Activated CD8-positive, alpha-beta memory T cell treated with anti-CD3 and anti-CD28 coated beads, Interleukin-2, amount 10 ng/mL, durations not matched to agents 7 days and 5 days (primary cell): ENCODE measurements around the gene ANKRD29. TPM values are rescaled to one million over a fixed set of nuclear protein-coding genes. Genes with fewer than 3 reads are reported as not detected.

Experiments used
- ATAC-seq: fragments of 150-1000 bp; cut with Tn5 transposase; one replicate; pipeline ENCODE4 v1.10.0; 2021; ENCODE audit warnings: moderate library complexity
- CTCF ChIA-PET: fragments of 350-600 bp; sonication (Branson Sonifier 250); formaldehyde crosslinking; loops from one replicate; lab custom pipeline; 2021; ENCODE audit warnings: antibody characterized with exemption; lab: Charles Lee
- DNase-seq: peaks from one replicate; pipeline ENCODE4 v3.0.0-alpha.2; 2020
- H3K27ac Mint-ChIP-seq: one replicate; pipeline ENCODE4 v1.8.0; 2021; ENCODE audit warnings: mild to moderate bottlenecking, mixed read lengths
- H3K27me3 Mint-ChIP-seq: one replicate; pipeline ENCODE4 v1.8.0; 2021; ENCODE audit warnings: mixed read lengths
- H3K36me3 Mint-ChIP-seq: one replicate; pipeline ENCODE4 v1.8.0; 2021; ENCODE audit warnings: mild to moderate bottlenecking, mixed read lengths
- H3K4me1 Mint-ChIP-seq: one replicate; pipeline ENCODE4 v1.8.0; 2021; ENCODE audit warnings: mixed read lengths
- H3K4me3 Mint-ChIP-seq: one replicate; pipeline ENCODE4 v1.8.0; 2021; ENCODE audit warnings: mild to moderate bottlenecking, moderate library complexity, mixed read lengths
- H3K9me3 Mint-ChIP-seq: one replicate; pipeline ENCODE4 v1.8.0; 2022; ENCODE audit warnings: low read depth, mixed read lengths
- total RNA-seq, 2 experiments: library from RNA; stranded (reverse); gene quantifications; one replicate each; pipeline ENCODE4 v1.2.3, GENCODE V29; 2021

Gene ANKRD29
- total RNA-seq, 2 experiments from 2014 or later: not detected

DNA sequence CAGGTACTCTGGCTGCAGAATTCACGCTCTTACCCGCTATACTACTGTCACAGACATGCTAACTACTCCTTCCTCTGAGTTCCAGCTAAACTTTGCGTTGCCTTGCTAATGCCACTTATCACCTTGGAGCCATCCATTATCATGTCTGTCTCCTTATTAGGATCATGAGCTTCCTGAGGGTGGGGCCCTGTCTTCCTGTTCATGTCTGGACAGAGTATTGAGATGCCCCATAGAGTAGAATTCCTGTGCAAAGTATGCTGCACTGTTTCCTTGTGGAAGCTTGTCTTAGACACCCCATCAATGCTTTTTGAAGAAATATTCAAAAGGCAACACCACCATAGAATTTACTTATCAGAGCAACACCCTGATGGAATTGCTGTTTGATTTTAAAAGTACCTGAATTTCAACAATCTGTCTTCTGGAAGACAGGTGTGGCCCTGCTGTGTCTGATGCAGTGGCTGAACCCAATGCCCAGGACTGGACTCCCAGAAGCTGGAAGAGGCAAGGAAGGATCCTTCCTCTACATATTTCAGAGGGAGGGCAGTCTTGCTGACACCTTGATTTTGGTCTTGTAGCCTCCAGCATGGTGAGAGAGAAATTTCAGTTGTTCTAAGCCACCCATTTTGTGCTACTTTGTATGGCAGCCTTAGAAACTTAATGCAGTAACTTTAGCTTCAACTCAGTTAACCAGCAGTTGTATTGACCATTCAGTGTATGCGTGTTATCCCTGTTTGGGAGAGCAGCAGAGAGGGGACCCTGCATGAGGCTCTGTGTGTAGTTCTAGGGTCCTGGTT, 32.1 kb upstream of the ANKRD29 start:
- H3K27ac Mint-ChIP-seq: no peak overlapping the region

DNA sequence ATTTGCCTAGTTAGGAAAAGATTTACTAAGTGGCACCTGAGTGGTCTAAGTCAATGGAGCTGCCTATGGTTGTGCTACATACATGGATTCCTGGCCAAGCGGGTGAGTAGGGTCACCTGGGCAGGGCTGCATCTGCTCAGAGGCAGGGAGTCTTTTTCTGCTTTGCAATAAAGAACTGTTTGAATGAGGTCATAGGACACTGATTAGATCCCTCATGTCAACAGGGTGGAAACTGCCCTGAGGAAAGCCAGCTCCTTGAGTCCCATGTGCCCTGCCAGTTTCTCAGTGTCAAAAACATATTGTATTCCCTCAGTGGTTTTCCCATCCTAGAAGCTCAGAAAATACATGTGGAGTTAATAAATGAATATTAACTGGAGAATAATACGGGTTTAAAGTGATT, 31.1 kb upstream of the ANKRD29 start:
- H3K9me3 Mint-ChIP-seq: no peaks in the 10 kb centered on the region
- no peak overlapping the region for H3K27ac Mint-ChIP-seq
- CTCF ChIA-PET: no interaction called here
- DNase-seq: no peak
- H3K4me1 Mint-ChIP-seq: peaks cover 9% of the 10 kb centered on the region
- H3K36me3 Mint-ChIP-seq: no peaks in the 10 kb centered on the region
- H3K27me3 Mint-ChIP-seq: peaks cover 45% of the 10 kb centered on the region
- no peak for ATAC-seq
- H3K4me3 Mint-ChIP-seq: no peak overlapping the region

More for the DNA sequence above, 32.1 kb upstream of the ANKRD29 start:
- CTCF ChIA-PET: no interaction called here
- Mint-ChIP-seq H3K36me3 (no peaks in the 10 kb centered on the region), H3K27me3 (peaks cover 41% of the 10 kb centered on the region), H3K9me3 (no peaks in the 10 kb centered on the region), H3K4me1 (peaks cover 14% of the 10 kb centered on the region), H3K4me3 (no peak overlapping the region)
- ATAC-seq: no peak
- DNase-seq: no peak

- CTCF ChIA-PET: interaction anchor here (1.2 kb wide), 1 partner anchor 192 kb away, joined by 4 read pairs; no protein-coding TSS in a partner anchor
- ATAC-seq (no peak), DNase-seq (no peak)
- Mint-ChIP-seq H3K4me3 (no peak overlapping the region), H3K27ac (no peak overlapping the region), H3K36me3 (no peaks in the 10 kb centered on the region), H3K27me3 (peaks cover 62% of the 10 kb centered on the region), H3K4me1 (peaks cover 10% of the 10 kb centered on the region), H3K9me3 (no peaks in the 10 kb centered on the region)
These were observed 27.9 kb upstream of the ANKRD29 start for GRCh38 chr18:23690505-23691068.

DNA sequence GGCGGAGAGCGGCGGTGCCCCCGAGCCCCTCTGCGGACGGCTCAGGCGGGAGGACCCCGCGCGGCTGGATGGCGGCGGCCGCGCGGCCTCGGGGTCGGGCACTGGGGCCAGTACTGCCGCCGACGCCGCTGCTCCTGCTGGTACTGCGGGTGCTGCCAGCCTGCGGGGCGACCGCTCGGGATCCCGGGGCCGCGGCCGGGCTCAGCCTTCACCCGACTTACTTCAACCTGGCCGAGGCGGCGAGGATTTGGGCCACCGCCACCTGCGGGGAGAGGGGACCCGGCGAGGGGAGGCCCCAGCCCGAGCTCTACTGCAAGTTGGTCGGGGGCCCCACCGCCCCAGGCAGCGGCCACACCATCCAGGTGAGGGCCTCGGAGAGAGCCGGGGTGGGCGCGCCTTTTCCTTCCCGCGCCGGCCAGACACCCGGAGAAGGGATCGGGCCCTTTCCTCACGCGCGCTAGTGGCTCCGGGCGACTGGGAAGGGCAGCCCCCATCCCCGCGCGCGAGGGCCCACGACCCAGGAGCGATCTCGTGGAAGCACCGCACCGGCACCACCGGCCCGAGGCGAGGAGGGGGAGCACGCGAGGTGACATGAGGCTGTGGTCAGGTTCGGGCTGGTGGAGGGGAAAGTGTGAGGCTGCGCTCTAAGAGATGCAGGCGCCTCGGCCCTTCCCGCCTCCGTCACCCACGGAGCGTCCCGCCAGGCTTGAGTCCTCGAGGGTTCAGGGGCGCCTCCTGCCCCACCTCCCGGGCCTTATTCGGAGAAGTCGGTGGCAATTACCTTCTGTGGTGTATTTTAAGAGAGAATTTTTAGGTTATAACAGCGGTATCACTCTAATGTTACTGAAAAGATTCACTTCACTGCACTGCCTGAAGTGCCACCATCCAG, 27.1 kb upstream of the ANKRD29 start:
- peaks cover 10% of the 10 kb centered on the region for H3K4me1 Mint-ChIP-seq
- no peak overlapping the region for H3K4me3 Mint-ChIP-seq
- DNase-seq (no peak), ATAC-seq (peak; percentile 65)
- CTCF ChIA-PET: interaction anchor here (1.2 kb wide), 1 partner anchor 191 kb away, joined by 4 read pairs; no protein-coding TSS in a partner anchor
- no peaks in the 10 kb centered on the region for H3K9me3 Mint-ChIP-seq
- H3K27ac Mint-ChIP-seq: no peak overlapping the region
- no peaks in the 10 kb centered on the region for H3K36me3 Mint-ChIP-seq
- H3K27me3 Mint-ChIP-seq: peaks cover 64% of the 10 kb centered on the region

DNA sequence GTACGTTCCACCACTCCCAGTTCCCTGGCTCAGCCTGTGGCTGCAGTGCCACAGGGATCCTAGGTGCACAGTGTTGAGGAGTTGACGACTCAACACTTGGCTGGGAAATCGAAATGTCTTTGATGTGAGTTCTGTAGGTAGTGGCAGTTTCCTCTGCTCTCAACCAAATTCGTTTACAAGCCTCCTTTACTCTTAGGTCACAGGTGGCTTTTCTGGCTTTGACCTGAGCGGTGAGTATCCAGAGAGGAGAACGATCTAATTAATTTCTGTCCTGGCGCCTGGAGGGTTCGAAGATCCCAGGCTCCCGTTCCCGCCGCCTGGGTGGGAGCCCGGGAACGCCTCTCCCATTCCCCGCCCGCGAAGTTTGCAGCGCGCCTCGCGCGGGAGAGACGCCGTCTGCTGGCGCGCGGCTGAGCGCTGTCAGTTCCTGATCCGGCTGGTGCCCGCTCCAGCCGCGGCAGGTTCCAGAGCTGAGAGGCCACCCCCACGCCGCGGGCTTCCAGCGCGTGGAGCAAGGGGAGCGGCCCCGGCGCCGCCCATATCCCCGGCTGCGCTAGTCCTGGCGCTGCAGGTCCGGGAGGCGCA, 26.4 kb upstream of the ANKRD29 start, which contains the start of gene LAMA3:
LAMA3 (plus strand) TSS at position 423 of the 585 bp plus-strand sequence. CDS start 231 bp downstream, outside the sequence.
- no peaks in the 10 kb centered on the region for H3K36me3 Mint-ChIP-seq
- H3K4me3 Mint-ChIP-seq: peak within 1 kb of the TSS; percentile 53
- ATAC-seq (peak; percentile 80), DNase-seq (no peak)
- peaks cover 10% of the 10 kb centered on the region for H3K4me1 Mint-ChIP-seq
- CTCF ChIA-PET: no interaction called here
- no peaks in the 10 kb centered on the region for H3K9me3 Mint-ChIP-seq
- peaks cover 65% of the 10 kb centered on the region for H3K27me3 Mint-ChIP-seq
- H3K27ac Mint-ChIP-seq: no peak within 1 kb of the TSS

GRCh38 chr18:23688528-23688927, 25.8 kb upstream of the ANKRD29 start:
- H3K36me3 Mint-ChIP-seq: no peaks in the 10 kb centered on the region
- H3K27me3 Mint-ChIP-seq: peaks cover 65% of the 10 kb centered on the region

DNA sequence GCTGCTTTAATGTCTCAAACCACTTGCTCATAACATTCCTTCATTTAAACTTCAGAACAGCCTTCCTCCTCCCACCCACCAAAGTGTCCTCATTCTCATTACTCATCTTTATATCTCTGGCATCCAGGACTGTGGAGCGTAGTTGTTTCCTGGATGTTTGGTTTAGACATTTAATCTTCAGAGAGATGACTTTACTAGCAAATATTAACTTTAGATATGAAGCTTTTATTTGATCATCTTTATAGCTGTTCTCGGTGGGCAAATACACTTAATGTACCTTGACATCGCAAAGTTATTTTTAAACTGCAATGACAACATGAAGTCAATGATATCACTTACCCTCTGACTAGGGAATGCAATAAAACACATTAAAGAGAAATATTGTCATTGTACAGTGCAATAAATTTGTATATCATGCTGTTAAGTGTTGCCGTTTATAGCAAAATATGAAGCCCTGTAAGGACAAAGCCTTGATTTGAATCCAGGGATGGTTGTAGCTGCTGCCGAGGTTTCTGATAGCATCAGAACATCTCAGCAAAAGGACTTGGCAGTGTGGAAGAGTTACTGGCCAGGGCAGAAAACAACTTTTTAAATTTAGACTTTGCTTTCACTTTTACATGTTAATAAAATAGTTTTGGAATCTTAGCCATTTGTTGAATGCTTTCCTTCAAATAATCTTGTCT, 21.9 kb upstream of the ANKRD29 start:
- Mint-ChIP-seq H3K4me1 (peaks cover 5% of the 10 kb centered on the region), H3K27me3 (peaks cover 70% of the 10 kb centered on the region), H3K36me3 (no peaks in the 10 kb centered on the region), H3K9me3 (no peaks in the 10 kb centered on the region), H3K27ac (no peak overlapping the region), H3K4me3 (no peak overlapping the region)
- ATAC-seq (no peak), DNase-seq (no peak)
- CTCF ChIA-PET: no interaction called here

More at GRCh38 chr18:23688528-23688927, 25.8 kb upstream of the ANKRD29 start:
- H3K27ac Mint-ChIP-seq: no peak overlapping the region
- ATAC-seq (no peak), DNase-seq (no peak)
- H3K4me3 Mint-ChIP-seq: no peak overlapping the region
- H3K9me3 Mint-ChIP-seq: no peaks in the 10 kb centered on the region
- peaks cover 10% of the 10 kb centered on the region for H3K4me1 Mint-ChIP-seq
- CTCF ChIA-PET: interaction anchor here (1.1 to 1.5 kb wide), 2 partner anchors 15 to 66 kb away, joined by 3 to 6 read pairs; no protein-coding TSS in a partner anchor

- Mint-ChIP-seq H3K4me3 (no peak overlapping the region), H3K9me3 (no peaks in the 10 kb centered on the region), H3K27me3 (peaks cover 71% of the 10 kb centered on the region), H3K4me1 (peaks cover under 1% of the 10 kb centered on the region), H3K27ac (no peak overlapping the region), H3K36me3 (no peaks in the 10 kb centered on the region)
- DNase-seq: no peak
- CTCF ChIA-PET: interaction anchor here (1.2 kb wide), 1 partner anchor 272 kb away, joined by 3 read pairs; no protein-coding TSS in a partner anchor
- ATAC-seq: no peak
These were observed 21.0 kb upstream of the ANKRD29 start for GRCh38 chr18:23683671-23684070.

- H3K9me3 Mint-ChIP-seq: no peaks in the 10 kb centered on the region
- no peak for ATAC-seq
- CTCF ChIA-PET: interaction anchor here (1.2 kb wide), 1 partner anchor 271 kb away, joined by 3 read pairs; no protein-coding TSS in a partner anchor
- no peak overlapping the region for H3K4me3 Mint-ChIP-seq
- DNase-seq: no peak
- H3K36me3 Mint-ChIP-seq: no peaks in the 10 kb centered on the region
- no peak overlapping the region for H3K27ac Mint-ChIP-seq
- no peaks in the 10 kb centered on the region for H3K4me1 Mint-ChIP-seq
- H3K27me3 Mint-ChIP-seq: peaks cover 70% of the 10 kb centered on the region
These were observed 20.4 kb upstream of the ANKRD29 start for GRCh38 chr18:23683155-23683554.

DNA sequence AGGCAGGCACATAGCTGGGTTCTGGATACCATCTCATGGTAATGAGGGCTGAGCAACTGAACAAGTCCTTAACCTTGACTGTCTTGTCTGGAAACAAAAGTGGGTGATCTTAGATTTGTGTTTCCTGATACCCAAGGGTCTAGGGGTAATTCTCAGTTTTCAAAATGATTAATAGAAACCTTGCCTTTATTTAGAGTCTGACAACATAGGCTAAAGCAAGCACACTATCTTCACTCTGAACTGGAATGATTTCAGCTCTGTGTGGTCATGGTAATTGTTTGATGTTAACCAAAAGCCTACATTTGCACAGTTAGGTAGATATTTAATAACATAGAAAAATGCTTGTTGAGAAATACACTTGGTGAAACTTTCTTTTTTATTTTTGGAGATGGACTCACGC, 19.8 kb upstream of the ANKRD29 start:
- CTCF ChIA-PET: no interaction called here
- Mint-ChIP-seq H3K4me3 (no peak overlapping the region), H3K36me3 (no peaks in the 10 kb centered on the region), H3K4me1 (no peaks in the 10 kb centered on the region), H3K9me3 (no peaks in the 10 kb centered on the region), H3K27ac (no peak overlapping the region), H3K27me3 (peaks cover 67% of the 10 kb centered on the region)
- no peak for ATAC-seq
- no peak for DNase-seq

DNA sequence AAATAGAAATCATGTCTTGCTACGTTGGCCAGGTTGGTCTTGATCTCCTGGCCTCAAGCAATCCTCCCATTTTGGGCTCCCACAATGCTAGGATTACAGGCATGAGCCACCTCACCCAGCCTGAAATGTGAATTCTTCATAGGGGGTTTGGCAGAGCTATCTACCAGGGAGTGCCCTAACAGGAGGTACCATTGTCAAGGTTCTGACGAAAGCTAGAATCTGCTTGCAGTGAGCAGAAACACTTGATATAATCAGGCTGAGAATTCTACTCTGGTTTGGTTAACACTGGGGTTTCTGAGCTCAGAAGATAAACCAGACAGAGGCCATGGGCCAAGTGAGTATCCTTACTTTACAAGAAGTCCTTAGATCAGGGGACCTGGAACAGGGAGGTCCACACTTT, 19.3 kb upstream of the ANKRD29 start:
- Mint-ChIP-seq H3K27me3 (peaks cover 67% of the 10 kb centered on the region), H3K27ac (no peak overlapping the region), H3K4me3 (no peak overlapping the region), H3K9me3 (no peaks in the 10 kb centered on the region), H3K4me1 (no peaks in the 10 kb centered on the region), H3K36me3 (no peaks in the 10 kb centered on the region)
- ATAC-seq (no peak), DNase-seq (no peak)
- CTCF ChIA-PET: no interaction called here

DNA sequence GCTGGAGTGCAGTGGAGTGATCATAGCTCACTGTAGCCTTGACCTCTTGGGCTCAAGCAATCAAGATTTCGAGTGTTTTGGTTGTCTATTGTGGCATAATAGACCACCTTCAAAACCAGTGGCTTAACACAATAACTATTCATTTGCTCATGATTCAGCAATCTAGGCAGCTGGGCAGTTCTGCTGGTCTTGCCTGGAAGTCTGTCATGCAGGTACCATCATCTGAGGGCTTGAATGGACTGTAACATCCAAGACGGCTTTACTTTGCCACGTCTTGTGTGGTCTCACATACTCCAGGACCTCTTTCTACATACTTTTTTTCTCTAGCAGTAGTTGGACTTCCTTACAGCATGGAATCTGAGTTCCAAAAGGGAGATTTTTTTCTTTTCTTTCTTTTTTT, 13.2 kb upstream of the ANKRD29 start:
- H3K27ac Mint-ChIP-seq: no peak overlapping the region
- no peaks in the 10 kb centered on the region for H3K9me3 Mint-ChIP-seq
- no peak for ATAC-seq
- H3K4me3 Mint-ChIP-seq: no peak overlapping the region
- CTCF ChIA-PET: no interaction called here
- H3K4me1 Mint-ChIP-seq: peaks cover 5% of the 10 kb centered on the region
- no peaks in the 10 kb centered on the region for H3K36me3 Mint-ChIP-seq
- DNase-seq: no peak
- peaks cover 34% of the 10 kb centered on the region for H3K27me3 Mint-ChIP-seq
